ENCODE measurements around the gene TCL1A.

The TCL1A gene

DNA sequence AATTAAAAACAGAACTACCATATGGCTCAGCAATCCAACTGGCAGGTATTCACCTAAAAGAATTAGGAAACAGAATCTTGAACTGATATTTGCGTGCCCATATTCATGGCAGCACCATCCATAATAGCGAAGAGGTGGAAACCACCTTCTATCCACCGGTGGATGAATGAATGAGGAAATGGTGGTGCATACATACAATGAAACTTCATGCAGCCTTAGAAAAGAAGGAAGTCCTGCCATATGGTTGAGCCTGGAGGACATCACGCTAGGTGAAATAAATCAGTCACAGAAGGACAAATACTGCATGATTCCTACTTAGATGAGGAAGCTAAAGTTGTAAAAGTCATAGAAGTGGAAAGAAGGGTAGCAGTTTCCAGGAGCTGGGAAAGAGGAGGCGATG lies 6.6 kb downstream of the TCL1A start:
- DNase-seq (ENCODE audit: low read depth in 1 of 2, low spot score in 1 of 2) = no peak

GRCh38 chr14:95705518-95705917 lies 8.4 kb downstream of the TCL1A start:
- no peak for DNase-seq (ENCODE audit: low read depth in 1 of 2, low spot score in 1 of 2)

DNA sequence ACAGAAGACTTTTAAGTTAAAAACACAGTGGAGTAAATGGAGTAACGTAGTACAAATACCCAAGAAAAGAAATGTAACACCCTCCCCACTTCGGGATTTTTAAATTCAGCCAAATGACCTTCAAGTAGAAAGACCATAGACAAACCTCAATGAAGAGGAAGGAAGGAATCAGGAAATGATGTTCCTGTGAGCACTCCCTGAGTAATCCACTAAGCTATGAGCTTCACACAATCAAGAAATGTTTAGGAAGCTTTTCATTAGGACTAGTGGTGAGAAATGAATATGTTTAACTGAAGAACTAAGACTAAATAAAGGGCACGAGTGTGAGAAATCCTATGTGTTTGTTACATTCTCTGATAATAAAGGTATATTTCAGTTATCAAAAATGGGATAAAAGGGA lies 10.1 kb downstream of the TCL1A start:
- no peak for DNase-seq (ENCODE audit: low read depth in 1 of 2, low spot score in 1 of 2)

GRCh38 chr14:95703341-95703740 lies 10.6 kb downstream of the TCL1A start:
- no peak for DNase-seq (ENCODE audit: low read depth in 1 of 2, low spot score in 1 of 2)

- no peak for DNase-seq (ENCODE audit: low read depth in 1 of 2, low spot score in 1 of 2)
Measured at GRCh38 chr14:95701846-95702221, 12.1 kb downstream of the TCL1A start.

- DNase-seq (ENCODE audit: low read depth in 1 of 2, low spot score in 1 of 2) = no peak
Measured at GRCh38 chr14:95700221-95700976, 13.5 kb downstream of the TCL1A start.

DNA sequence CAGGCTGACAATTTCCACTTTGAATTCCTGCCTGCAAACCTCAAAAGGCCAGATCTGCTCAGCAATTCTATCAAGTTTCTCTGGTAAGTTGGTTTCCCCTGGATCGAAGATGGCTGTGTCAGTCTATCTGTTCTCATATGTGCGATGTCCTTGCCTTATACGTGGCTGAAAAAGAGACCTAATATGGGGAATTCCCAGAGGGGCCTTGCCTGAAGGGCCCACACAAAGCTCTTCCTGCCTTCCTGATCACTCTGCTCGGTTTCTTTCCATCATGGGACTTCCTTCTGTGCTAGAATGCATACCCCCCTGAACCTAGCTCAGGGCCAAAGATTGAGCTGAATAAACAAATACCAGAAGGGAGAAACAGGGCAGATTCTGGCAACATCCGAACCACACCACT lies 14.5 kb downstream of the TCL1A start:
- DNase-seq (ENCODE audit: low read depth in 1 of 2, low spot score in 1 of 2) = no peak

- no peak for DNase-seq (ENCODE audit: low read depth in 1 of 2, low spot score in 1 of 2)
Measured at GRCh38 chr14:95698287-95698686, 15.6 kb downstream of the TCL1A start.

DNA sequence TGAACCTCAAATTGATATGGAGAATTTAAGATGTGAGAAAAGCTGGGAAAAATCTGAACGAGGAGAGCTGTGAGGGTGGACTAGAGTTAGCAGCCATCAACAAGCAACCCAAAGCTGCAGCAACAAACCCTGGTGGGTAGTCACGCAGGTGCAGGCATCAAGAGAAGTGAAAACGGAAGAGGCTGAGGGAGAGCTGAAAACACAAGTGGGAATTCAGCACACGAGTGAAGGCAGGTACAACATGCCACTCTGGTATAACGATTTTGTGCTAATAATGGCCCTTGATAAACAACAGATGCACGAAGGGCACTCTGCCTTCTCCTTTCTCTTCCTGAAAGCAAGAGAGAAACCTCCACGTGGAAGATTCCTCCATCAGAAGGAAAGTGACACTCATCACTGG lies 16.2 kb downstream of the TCL1A start:
- no peak for DNase-seq (ENCODE audit: low read depth in 1 of 2, low spot score in 1 of 2)

GRCh38 chr14:95696741-95697140 lies 17.2 kb downstream of the TCL1A start:
- no peak for DNase-seq (ENCODE audit: low read depth in 1 of 2, low spot score in 1 of 2)

GRCh38 chr14:95695913-95696312 lies 18.0 kb downstream of the TCL1A start:
- DNase-seq (ENCODE audit: low read depth in 1 of 2, low spot score in 1 of 2) = no peak

DNA sequence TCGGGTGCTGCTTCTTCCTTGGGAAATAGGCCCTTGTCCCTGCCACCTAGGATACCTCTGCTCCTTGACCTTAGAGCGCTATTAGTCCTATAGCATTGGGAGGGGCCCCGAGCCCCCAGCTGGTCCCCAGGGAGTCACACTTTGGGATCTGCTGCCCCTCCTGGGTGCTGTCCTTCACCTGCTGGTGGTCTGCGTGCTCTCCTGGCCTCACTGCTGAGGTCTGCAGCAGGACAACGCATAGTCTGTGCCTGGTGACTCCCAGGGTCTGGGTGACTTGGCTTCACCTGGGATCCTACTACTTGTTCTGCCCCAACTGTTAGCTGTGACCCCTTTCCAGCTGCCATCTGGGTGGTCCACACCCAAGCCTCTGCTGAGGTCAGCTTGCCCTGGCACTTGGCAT lies 18.9 kb downstream of the TCL1A start:
- no peak for DNase-seq (ENCODE audit: low read depth in 1 of 2, low spot score in 1 of 2)

GRCh38 chr14:95692109-95692508 lies 21.8 kb downstream of the TCL1A start:
- no peak for DNase-seq (ENCODE audit: low read depth in 1 of 2, low spot score in 1 of 2)

- DNase-seq (ENCODE audit: low read depth in 1 of 2, low spot score in 1 of 2) = no peak
Measured at GRCh38 chr14:95691591-95691990, 22.3 kb downstream of the TCL1A start.

DNA sequence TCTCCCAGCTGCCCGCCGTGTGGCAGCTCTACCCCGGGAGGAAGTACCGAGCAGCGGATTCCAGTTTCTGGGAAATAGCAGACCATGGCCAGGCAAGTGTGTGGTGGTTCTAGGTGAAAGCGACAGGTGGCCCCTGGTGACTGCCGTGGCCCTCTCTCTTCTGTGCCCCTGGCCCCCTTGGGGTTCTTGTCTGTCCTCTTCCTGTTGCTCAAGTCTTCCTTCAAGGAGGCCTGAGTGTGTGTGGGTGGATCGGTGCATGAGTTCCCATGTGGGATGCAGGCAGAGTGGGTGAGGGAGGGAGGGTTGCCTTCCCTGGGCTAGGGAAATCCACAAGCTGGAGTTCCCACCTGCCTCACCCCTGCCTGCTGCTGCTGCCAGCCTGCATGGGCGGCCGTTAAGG lies 23.1 kb downstream of the TCL1A start:
- no peak for DNase-seq (ENCODE audit: low read depth in 1 of 2, low spot score in 1 of 2)

- DNase-seq (ENCODE audit: low read depth in 1 of 2, low spot score in 1 of 2) = no peak
Measured at GRCh38 chr14:95689441-95689840, 24.5 kb downstream of the TCL1A start.

- no peak for DNase-seq (ENCODE audit: low read depth in 1 of 2, low spot score in 1 of 2)
Measured at GRCh38 chr14:95686935-95687334, 27.0 kb downstream of the TCL1A start.

DNA sequence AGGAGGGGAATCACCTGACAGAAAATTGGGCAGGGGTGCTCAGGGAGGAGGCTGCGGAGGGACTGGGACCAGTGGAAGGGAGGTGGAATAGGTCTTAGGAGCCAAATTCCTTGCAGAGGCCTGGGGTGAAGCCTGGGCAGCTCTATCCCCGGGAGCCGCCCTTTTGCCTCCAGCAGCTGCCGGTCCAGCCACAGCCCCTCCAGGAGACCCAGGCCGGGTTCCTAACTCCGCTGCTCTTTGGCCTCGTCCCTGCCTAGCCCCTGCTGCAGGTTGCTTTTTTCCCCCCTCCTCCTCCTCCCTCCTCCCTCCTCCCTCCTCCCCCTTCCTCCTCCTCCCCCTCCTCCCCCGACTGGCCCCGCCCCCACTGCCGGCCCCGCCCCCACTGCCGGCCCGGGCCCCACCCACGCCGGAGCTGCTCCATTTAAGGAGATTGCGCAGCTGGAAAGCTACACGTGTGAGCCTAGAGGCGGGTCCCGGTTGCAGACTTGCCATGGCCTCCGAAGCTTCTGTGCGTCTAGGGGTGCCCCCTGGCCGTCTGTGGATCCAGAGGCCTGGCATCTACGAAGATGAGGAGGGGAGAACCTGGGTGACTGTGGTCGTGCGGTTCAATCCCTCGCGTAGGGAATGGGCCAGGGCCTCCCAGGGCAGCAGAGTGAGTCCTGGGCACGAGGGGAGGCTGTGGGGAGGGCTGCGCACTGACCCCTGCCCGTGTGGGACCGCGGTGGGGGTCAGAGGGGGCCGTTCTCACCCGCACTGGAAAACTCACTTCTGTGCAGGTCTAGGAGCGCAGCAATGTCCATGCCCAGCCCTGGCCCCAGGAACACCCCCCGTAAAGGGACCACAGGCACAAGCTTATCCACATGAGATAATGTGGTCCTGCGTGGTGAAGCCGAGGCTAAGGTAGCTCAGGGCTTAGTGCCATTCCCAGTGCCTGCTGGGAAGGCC lies 27.7 kb downstream of the TCL1A start, which contains the start of gene TCL1B:
TSS of gene TCL1B (plus strand) at position 449 of the 945 bp plus-strand sequence. CDS start at position 491, 42 bp downstream.
- DNase-seq (ENCODE audit: low read depth in 1 of 2, low spot score in 1 of 2) = no peak

DNA sequence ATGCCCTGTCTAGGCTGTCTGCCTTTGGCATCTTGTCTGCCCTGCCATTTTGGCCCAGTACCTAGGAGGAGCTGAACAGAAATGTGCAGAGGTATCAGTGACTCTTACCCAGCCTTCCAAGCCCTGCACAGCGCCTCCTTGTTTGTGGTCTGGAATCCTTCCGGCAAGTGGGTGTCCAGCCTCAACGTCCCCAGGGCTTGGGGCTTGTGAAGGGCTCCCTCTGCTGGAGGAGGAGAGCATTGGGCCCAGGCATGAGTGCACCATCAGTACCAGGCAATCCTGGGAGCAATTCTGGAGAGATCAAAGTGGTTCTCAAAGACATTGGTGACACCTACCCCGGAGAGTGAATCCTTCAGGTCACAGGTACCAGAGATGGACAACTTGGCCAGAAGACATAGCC lies 30.1 kb downstream of the TCL1A start:
- DNase-seq (ENCODE audit: low read depth in 1 of 2, low spot score in 1 of 2) = no peak

DNA sequence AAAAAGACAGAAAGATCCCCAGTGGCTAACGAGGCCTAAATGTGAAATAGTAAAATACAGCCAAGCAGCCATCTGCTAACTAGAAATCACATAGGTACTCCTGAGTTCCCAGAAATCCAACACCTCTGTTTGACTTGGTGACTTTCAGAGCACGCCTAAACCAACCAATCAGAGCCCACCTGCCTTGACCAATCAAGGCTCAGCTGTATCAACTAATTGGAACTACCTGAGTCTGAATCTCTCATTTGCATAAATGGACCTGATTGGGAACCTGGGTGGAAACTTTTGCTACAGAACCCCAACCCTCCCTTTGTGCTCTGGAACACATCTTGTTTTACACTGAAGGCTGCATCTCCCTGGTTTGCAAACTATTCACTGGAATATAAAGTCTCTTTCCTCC lies 32.8 kb downstream of the TCL1A start:
- no peak for DNase-seq (ENCODE audit: low read depth in 1 of 2, low spot score in 1 of 2)

DNA sequence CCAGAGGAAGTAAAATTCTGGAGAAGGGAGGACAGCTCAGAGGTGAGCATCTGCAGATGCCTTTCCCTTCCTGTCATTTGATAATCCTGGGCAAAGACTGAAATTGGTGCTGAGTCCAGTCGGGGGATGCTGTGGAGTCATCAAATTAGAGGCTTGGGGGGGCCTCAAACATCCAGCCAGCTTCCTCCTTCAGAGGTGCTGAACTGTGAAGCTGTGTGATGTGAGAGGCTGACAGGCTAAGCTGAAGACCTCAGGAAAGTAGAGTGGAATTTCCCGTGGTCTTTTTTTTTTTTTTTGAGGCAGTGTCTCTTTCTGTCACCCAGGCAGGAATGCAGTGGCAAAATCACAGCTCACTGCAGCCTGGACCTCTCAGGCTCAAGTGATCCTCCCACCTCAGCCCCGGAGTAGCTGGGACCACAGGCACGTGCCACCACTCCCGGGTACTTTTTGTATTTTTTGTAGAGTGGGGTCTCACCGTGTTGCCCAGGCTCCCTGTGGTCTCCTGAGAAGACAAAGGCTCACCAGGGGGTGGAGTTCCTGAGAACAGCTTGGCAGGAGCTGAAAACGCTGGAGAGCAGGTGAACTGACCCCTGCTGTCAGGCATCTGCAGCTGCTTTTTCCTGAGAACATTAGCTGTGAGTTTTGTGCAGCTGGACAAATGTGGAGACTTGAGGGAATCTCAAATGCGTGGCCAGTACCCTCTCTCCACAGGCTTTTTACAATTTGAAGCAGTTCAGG lies 33.8 kb downstream of the TCL1A start:
- no peak for DNase-seq (ENCODE audit: low read depth in 1 of 2, low spot score in 1 of 2)

Data from activated T-helper 1 cell treated with anti-CD3 and anti-CD28 coated beads, Interleukin-2, amount 50 U/mL, for 16 hours (primary cell).